Panc1 (cell line): ENCODE results near the gene ACACA. TPM values are rescaled to one million over a fixed set of nuclear protein-coding genes. Genes with fewer than 3 reads are reported as not detected.

Experiments used
- ATAC-seq: fragments of 200-7000 bp; cut with Tn5 transposase; 2 replicates; pipeline ENCODE4 v1.9.1; 2020; ENCODE audit warnings: mild to moderate bottlenecking, moderate library complexity
- BruUV-seq: library from RNA; stranded (reverse); fragments of 400-500 nt; replicated peaks from 2 replicates; lab custom pipeline; 2021; lab: Mats Ljungman, UMichigan
- CTCF ChIA-PET: fragments of 300-600 bp; sonication (Branson Sonifier 250); formaldehyde crosslinking; loops from one replicate; lab custom pipeline; 2022; ENCODE audit warnings: antibody characterized with exemption; lab: Charles Lee
- POLR2A ChIA-PET: fragments of 300-600 bp; sonication (Branson Sonifier 250); formaldehyde crosslinking; loops from one replicate; lab custom pipeline; 2022; ENCODE audit warnings: antibody characterized with exemption; lab: Charles Lee
- DNase-seq: peaks from one replicate; pipeline ENCODE4 v3.0.0-alpha.2; 2010; ENCODE audit warnings: low read depth, low spot score
- H3K27ac ChIP-seq: 2 replicates; pipeline ENCODE4 v1.5.1; 2011; ENCODE audit warnings: mild to moderate bottlenecking, low read length, inconsistent platforms
- H3K27me3 ChIP-seq: fragments of 200-500 bp; sonication (Bioruptor generic); 2 replicates; pipeline ENCODE4 v1.6.0; 2014; ENCODE audit warnings: low read length, inconsistent platforms; ENCODE audit not compliant: control insufficient read depth, insufficient read depth
- H3K36me3 ChIP-seq: fragments of 200-500 bp; sonication (Bioruptor generic); 2 replicates; pipeline ENCODE4 v1.5.1; 2014; ENCODE audit warnings: inconsistent platforms, mild to moderate bottlenecking, low read length, moderate library complexity; ENCODE audit not compliant: control insufficient read depth, insufficient read depth
- H3K4me1 ChIP-seq: 2 replicates; pipeline ENCODE4 v1.5.1; 2011; ENCODE audit warnings: inconsistent platforms, mild to moderate bottlenecking, low read length, moderate library complexity; ENCODE audit not compliant: control insufficient read depth, insufficient read depth
- H3K4me3 ChIP-seq, 2 experiments: 2 replicates each; pipeline ENCODE4 v1.5.1; 2011 to 2012; ENCODE audit warnings: low read depth in 2 of 2, low read length in 2 of 2, mild to moderate bottlenecking in 2 of 2, inconsistent platforms in 1 of 2, moderate library complexity in 1 of 2
- H3K9me3 ChIP-seq: fragments of 200-500 bp; sonication (Bioruptor generic); 2 replicates; pipeline ENCODE4 v1.5.1; 2014; ENCODE audit warnings: low read depth, mild to moderate bottlenecking, inconsistent platforms, low read length, moderate library complexity; ENCODE audit not compliant: control insufficient read depth, insufficient read depth
- CTCF ChIP-seq: fragments of 450-650 bp; IDR thresholded peaks from 2 replicates; pipeline ENCODE4 v1.5.1; 2017; ENCODE audit warnings: mild to moderate bottlenecking
- POLR2AphosphoS5 ChIP-seq: IDR thresholded peaks from 2 replicates; pipeline ENCODE4 v1.6.1; 2012; ENCODE audit warnings: mild to moderate bottlenecking, low read depth, low read length, moderate library complexity
- REST ChIP-seq, 2 experiments: IDR thresholded peaks; 2 replicates each; pipeline ENCODE4 v1.6.1; 2011 to 2012; ENCODE audit warnings: low read depth in 2 of 2, control low read depth in 1 of 2, low read length in 1 of 2, mild to moderate bottlenecking in 1 of 2, moderate library complexity in 1 of 2; ENCODE audit not compliant: insufficient read depth in 1 of 2
- SIN3A ChIP-seq: IDR thresholded peaks from 2 replicates; pipeline ENCODE4 v1.6.1; 2012; ENCODE audit warnings: low read depth, mild to moderate bottlenecking, low read length, moderate library complexity, borderline replicate concordance; ENCODE audit not compliant: insufficient read depth
- TCF7L2 ChIP-seq: IDR thresholded peaks from 2 replicates; pipeline ENCODE4 v1.6.1; 2011; ENCODE audit warnings: mild to moderate bottlenecking, low read depth, low read length, inconsistent platforms
- in situ Hi-C: cut with HindIII; loops from 2 replicates; pipeline ENCODE4 v1.10.0; 2016; ENCODE audit warnings: low sequenced_read_pairs, low pct_unique_long_range_greater_than_20kb
- intact Hi-C: fragments of 100-400 bp; cut with micrococcal nuclease; formaldehyde crosslinking; loops from one replicate; pipeline ENCODE4 v1.10.0; 2022; ENCODE audit not compliant: unreplicated experiment
- total RNA-seq: library from RNA; stranded (reverse); gene quantifications from one replicate; pipeline ENCODE4 v1.2.1, GENCODE V29; 2021; ENCODE audit not compliant: unreplicated experiment

ACACA gene
- total RNA-seq, 1 experiment from 2014 or later, result 131 TPM

GRCh38 chr17:37158290-37158689 is 248.3 kb downstream of the ACACA start:
- ChIA-PET POLR2A (no interaction called here), CTCF (interaction anchor here (0.6 kb wide), 1 partner anchor 59 kb away, joined by 5 read pairs; no protein-coding TSS in a partner anchor)
- Histone ChIP-seq H3K36me3 (no peaks in the 10 kb centered on the region; the same call in none of the 2 replicates), H3K4me1 (no peaks in the 10 kb centered on the region), H3K27me3 (no peaks in the 10 kb centered on the region), H3K4me3 (no peak overlapping the region), H3K9me3 (no peaks in the 10 kb centered on the region), H3K27ac (no peak overlapping the region)
- ATAC-seq (no peak), DNase-seq (no peak)
- no TSS peak for BruUV-seq
- in situ Hi-C loops, result no loop called here
- TF ChIP-seq SIN3A, result no peak
- no peak for TF ChIP-seq CTCF
- TF ChIP-seq POLR2AphosphoS5, result no peak
- no peak for TF ChIP-seq REST (IDR thresholded peaks at IDR 0.05; ENCODE audit: insufficient read depth in 1 of 2, low read depth in 2 of 2, low read length in 1 of 2)
- TF ChIP-seq TCF7L2, result no peak
- intact Hi-C loops, result no loop called here

- DNase-seq (no peak), ATAC-seq (no peak)
- Histone ChIP-seq H3K27me3 (no peaks in the 10 kb centered on the region), H3K9me3 (no peaks in the 10 kb centered on the region), H3K36me3 (peaks cover 3% of the 10 kb centered on the region), H3K4me3 (no peak overlapping the region), H3K4me1 (no peaks in the 10 kb centered on the region), H3K27ac (no peak overlapping the region)
- POLR2A ChIA-PET, result no interaction called here
- in situ Hi-C loops, result no loop called here
- TF ChIP-seq REST (IDR thresholded peaks at IDR 0.05; ENCODE audit: insufficient read depth in 1 of 2, low read depth in 2 of 2, low read length in 1 of 2) (no peak), TCF7L2 (no peak), POLR2AphosphoS5 (no peak), SIN3A (no peak), CTCF (no peak)
- CTCF ChIA-PET, result no interaction called here
- no TSS peak for BruUV-seq
- intact Hi-C loops, result no loop called here
Measured at GRCh38 chr17:37148156-37148555, 258.5 kb downstream of the ACACA start.
